Right cardiac atrium (tissue), 5 donors: ENCODE results near the gene SGTB. TPM values are rescaled to one million over a fixed set of nuclear protein-coding genes. Genes with fewer than 3 reads are reported as not detected.
"Not testable (repeated sequence)": the region's sequence is repeated elsewhere in the genome, so short reads cannot be mapped to it uniquely, and the experiment has no call there.

Experiments used
- ATAC-seq, 2 donors: fragments of 200-7000 bp; cut with Tn5 transposase; one replicate each; pipeline versions ENCODE4 v1.8.0 to v1.9.1; 2020; ENCODE audit warnings: moderate library complexity in 2 of 2, mild to moderate bottlenecking in 1 of 2
- DNase-seq, 3 donors: peaks; one replicate each; pipeline ENCODE4 v3.0.0-alpha.2; 2020
- H3K27ac ChIP-seq: one replicate; pipeline ENCODE4 v1.5.1; 2013; ENCODE audit warnings: mild to moderate bottlenecking, low read length, control low read depth, moderate library complexity
- H3K27me3 ChIP-seq: one replicate; pipeline ENCODE4 v1.6.1; 2013; ENCODE audit not compliant: control insufficient read depth, insufficient read depth
- H3K4me1 ChIP-seq: one replicate; pipeline ENCODE4 v1.6.1; 2013; ENCODE audit warnings: low read length; ENCODE audit not compliant: control insufficient read depth, insufficient read depth
- H3K4me3 ChIP-seq: one replicate; pipeline ENCODE4 v1.5.1; 2013; ENCODE audit warnings: low read length, control low read depth
- H3K9me3 ChIP-seq: one replicate; pipeline ENCODE4 v1.6.1; 2013; ENCODE audit warnings: low read length; ENCODE audit not compliant: control insufficient read depth
- WGBS: extraction: QIAGEN DNeasy Blood & Tissue Kit; methylation state at CpG from one replicate; pipeline ENCODE4 v1.1.7; 2013; 5-methylcytosine and 5-hydroxymethylcytosine counted together
- intact Hi-C, 4 donors: fragments of 100-400 bp; cut with DNase I; formaldehyde crosslinking; loops; one replicate each; pipeline versions ENCODE4 v1.11.0 to v1.14.0; 2022 to 2023
- polyA plus RNA-seq: library from polyadenylated mRNA; stranded (reverse); fragments of 200-250 nt; gene quantifications from one replicate; pipeline ENCODE4 v1.2.3, GENCODE V29; 2013
- total RNA-seq, 4 donors: library from RNA; stranded (reverse); fragmentation: NEBNext Ultra II Directional; extraction: Animal tissue kit (Norgen Biotek cat#: 25700); gene quantifications; one replicate each; pipeline ENCODE4 v1.2.1, GENCODE V29; 2021
- donor health status: healthy with polysubstance abuse.
- donor health status: DM: no; HTN: yes; CAD: no.
- donor health status: DM: no; HTN: no; CAD: no.
- donor health status: DM: no; HTN: yes; CAD: no; lungs with severe emphysema.
- donor health status: DM: yes; HTN: yes; CAD: no.

Gene SGTB
- total and polyA plus RNA-seq, 5 donors = 2.6 to 10.2 (median 9.0) TPM

DNA sequence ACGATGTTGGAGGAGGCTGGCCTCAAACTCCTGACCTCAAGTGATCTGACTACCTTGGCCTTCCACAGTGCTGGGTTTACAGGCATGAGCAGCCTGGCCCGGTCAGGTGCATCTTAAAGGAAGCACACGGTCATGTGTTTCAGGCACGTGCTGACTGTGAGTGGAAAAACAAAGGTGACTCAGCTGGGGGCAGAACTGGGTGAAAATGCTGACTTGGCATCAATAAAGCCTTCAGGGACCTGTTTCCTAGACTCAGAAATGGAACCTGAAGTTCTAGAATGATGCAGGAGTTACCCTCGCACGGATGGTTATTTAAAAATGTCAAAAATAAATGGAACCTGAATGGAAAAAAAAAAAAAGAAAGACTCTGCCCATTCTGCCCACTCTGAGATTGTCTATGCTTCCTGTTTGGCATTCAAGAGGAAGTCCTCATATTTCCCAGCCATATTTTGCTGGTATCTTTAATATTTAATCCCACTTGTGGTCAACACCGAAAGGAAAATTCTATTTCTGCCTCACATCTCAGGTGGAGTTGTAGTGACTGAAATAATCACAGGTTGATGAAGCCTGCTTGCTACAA lies 12.4 kb upstream of the SGTB start:
- ATAC-seq, intact Hi-C loops, H3K9me3 ChIP-seq, H3K4me1 ChIP-seq, DNase-seq, H3K4me3 ChIP-seq, H3K27me3 ChIP-seq, H3K27ac ChIP-seq: not testable (repeated sequence)
- 76% methylated on average over 7 of the region's 7 CpGs for WGBS

DNA sequence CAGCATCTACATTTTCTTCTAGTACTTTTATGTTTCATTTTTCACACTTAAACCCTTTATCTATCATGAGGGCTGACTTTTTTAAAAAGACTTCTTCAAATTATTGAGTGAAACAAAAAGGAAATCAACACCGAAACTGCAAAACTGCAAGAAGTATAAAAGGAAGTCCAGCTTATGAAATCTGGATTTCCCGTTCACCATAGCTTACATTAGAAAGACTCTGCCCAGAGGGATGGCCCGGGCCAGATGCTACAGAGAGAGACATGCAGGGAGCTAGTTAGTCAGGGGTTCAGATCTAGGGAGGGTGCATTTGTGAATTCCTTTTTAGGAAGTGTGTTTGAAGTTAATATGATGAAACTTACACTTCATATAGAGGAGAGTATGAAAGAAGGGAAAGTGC lies 10.1 kb upstream of the SGTB start:
- H3K27me3 ChIP-seq, H3K27ac ChIP-seq, H3K9me3 ChIP-seq, H3K4me1 ChIP-seq, intact Hi-C loops, H3K4me3 ChIP-seq: not testable (repeated sequence)
- ATAC-seq = peak in 1 of 2 donors; percentile 68
- DNase-seq = peak in 1 of 3 donors; percentile 64
- WGBS = 83% methylated on average over 3 of the region's 3 CpGs

DNA sequence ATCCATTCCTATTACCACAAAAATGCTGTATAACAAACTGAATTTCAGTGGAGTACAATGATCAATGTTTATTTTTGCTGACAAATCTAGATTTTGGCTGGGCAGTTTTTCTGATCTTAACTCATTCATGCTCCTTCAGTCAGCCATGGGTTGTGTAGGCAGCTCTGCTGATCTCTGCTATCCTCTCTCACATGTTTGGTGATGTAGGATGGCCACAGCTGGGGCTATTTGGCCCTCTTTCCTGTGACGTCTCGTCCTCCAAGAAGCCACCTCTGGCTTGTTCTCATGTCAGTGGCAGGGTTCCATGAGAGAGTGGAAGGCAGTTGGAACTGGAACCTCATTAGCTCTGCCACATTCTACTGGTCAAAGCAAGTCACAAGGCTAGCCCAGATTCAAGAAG lies 9.0 kb upstream of the SGTB start:
- 49% methylated on average over 2 of the region's 2 CpGs for WGBS
- intact Hi-C loops = no loop called here
- DNase-seq (peak in 2 of 3 donors; percentile 18 to 64), ATAC-seq (peak in 1 of 2 donors; percentile 26)
- Histone ChIP-seq H3K4me3 (no peak overlapping the region), H3K9me3 (no peaks in the 10 kb centered on the region), H3K27me3 (no peaks in the 10 kb centered on the region), H3K27ac (no peak overlapping the region), H3K4me1 (no peaks in the 10 kb centered on the region)

DNA sequence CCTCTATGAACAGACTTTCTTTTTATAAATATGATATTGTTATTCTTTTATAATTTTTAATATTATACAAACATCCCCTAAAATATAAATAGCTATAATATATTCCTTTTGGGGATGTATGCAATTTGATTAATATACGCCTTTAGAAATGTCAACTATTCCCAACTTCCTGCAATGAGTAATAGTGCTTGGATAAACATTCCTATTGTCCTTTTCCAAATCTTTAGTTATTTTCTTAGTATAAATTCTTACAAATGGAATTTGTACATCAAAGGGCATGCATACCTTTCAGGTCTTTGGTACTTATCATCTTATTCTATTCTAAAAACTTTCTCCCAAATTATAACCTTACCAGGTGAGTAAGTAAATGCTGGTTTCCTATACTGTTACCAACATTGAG lies 6.3 kb upstream of the SGTB start:
- H3K27ac ChIP-seq = no peak overlapping the region
- DNase-seq (no peak), ATAC-seq (no peak)
- H3K4me1 ChIP-seq = no peaks in the 10 kb centered on the region
- H3K27me3 ChIP-seq = no peaks in the 10 kb centered on the region
- intact Hi-C loops = no loop called here
- no peaks in the 10 kb centered on the region for H3K9me3 ChIP-seq
- 89% methylated on average over 1 of the region's 1 CpG for WGBS
- no peak overlapping the region for H3K4me3 ChIP-seq

DNA sequence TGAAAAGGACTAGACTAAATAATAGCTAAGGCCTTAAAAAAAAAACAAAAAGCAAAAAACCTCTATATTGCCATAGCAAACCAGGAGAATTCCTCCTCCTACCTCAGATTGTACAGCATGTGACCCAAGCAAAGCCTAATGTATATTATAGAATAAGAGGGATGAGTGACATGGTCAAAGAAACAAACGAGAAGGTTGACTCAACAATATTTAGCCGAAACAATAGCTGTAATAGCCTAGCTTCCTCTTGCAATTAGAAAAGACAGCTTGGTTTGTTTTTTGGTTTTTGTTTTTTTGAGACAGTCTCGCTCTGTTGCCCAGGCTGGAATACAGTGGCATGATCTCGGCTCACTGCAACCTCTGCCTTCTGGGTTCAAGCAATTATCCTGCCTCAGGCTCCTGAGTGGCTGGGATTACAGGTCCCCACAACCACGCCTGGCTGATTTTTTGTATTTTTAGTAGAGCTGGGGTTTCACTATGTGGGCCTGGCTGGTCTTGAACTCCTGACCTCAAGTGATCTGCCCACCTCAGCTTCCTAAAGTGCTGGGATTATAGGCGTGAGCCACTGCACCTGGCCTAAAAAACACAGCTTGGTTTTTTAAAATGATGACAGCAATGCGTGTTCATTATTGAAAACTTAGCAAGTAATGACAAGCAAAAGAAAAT lies 5.7 kb upstream of the SGTB start:
- H3K27me3 ChIP-seq = no peaks in the 10 kb centered on the region
- DNase-seq (no peak), ATAC-seq (no peak)
- H3K4me1 ChIP-seq = no peaks in the 10 kb centered on the region
- 80% methylated on average over 7 of the region's 7 CpGs for WGBS
- H3K4me3 ChIP-seq = no peak overlapping the region
- H3K27ac ChIP-seq = no peak overlapping the region
- H3K9me3 ChIP-seq = no peaks in the 10 kb centered on the region
- intact Hi-C loops = no loop called here

DNA sequence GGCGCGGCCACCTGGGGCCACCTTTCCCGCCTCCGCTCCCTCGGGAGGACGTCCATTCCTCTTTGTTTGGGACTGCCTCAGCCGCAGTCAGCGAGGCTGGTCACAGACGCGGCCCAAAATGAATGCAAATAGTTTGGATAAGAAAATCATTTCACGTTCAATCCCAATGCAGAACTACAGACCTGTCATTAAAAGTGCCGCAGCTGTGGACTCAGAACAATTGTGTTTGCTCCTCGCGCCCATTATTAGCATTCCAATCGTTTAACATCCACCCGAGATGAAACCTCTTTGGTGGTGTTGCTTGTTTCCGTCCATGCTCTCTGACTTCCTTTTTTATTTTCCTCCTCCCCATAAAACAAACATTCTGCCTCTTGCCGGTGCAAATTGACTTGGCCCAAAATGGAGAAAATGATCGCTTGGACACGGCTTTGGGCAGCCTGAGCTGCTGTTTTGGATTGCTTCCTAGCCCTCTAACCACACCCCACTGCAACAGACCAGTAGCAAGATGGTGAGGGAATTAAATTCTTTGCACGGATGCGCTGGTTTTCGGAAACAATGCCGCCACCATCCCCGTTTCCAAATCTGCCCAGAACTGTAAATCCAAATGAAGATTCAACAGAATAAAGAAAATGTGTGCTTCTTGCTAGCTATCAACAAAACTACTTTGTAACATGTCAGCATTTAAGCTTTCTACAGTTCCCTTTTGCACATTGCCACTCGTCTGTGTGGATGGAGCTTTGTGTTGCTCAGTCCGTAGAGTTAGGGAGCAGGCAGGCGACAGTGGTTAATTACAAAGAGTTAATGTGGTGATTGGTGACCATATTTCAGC lies 880 bp upstream of the SGTB start:
- intact Hi-C loops = no loop called here
- Histone ChIP-seq H3K27me3 (no peaks in the 10 kb centered on the region), H3K27ac (peak overlapping the region; percentile 80), H3K9me3 (no peaks in the 10 kb centered on the region), H3K4me3 (peak overlapping the region; percentile 93), H3K4me1 (no peaks in the 10 kb centered on the region)
- DNase-seq (peak in 1 of 3 donors; percentile 20), ATAC-seq (peak; percentile 46 to 58)
- 3% methylated on average over 28 of the region's 28 CpGs for WGBS

DNA sequence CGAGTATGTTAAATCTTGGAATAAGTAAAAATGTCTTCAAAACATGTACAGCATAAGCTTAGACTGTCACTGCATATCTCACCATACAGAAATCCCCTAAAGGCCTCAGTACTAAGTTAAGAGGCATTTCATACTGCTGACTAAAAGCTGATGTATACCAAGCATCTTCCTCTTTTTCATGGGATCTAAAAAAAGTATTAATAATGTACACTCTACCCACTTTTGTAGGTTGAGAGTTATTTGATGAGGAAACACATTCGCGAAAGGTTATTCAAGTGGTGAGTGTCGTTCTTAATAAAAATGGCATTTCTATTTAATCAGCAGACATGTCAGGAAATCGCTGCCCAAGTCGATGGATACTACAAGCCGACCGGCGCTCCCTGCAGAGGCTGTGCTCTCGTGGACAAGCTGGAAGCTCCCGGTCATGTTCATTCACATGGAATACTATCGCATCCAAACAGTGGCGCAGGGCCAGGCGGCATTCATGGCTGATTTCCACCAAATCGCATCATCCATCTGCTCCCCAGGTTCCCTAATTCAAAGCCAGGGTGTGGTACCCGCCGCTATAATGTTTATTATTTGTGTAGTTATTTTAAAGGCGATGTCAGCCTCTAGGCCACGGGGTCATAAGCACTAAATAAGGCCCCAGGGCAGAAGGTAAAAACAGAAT lies 724 bp downstream of the SGTB start:
- Histone ChIP-seq H3K27ac (peak overlapping the region; percentile 61), H3K4me1 (no peaks in the 10 kb centered on the region), H3K9me3 (no peaks in the 10 kb centered on the region), H3K4me3 (peak overlapping the region; percentile 93), H3K27me3 (no peaks in the 10 kb centered on the region)
- DNase-seq (peak; percentile 71 to 85 (median 85)), ATAC-seq (peak; percentile 61 to 71)
- intact Hi-C loops = no loop called here
- 3% methylated on average over 19 of the region's 19 CpGs for WGBS

DNA sequence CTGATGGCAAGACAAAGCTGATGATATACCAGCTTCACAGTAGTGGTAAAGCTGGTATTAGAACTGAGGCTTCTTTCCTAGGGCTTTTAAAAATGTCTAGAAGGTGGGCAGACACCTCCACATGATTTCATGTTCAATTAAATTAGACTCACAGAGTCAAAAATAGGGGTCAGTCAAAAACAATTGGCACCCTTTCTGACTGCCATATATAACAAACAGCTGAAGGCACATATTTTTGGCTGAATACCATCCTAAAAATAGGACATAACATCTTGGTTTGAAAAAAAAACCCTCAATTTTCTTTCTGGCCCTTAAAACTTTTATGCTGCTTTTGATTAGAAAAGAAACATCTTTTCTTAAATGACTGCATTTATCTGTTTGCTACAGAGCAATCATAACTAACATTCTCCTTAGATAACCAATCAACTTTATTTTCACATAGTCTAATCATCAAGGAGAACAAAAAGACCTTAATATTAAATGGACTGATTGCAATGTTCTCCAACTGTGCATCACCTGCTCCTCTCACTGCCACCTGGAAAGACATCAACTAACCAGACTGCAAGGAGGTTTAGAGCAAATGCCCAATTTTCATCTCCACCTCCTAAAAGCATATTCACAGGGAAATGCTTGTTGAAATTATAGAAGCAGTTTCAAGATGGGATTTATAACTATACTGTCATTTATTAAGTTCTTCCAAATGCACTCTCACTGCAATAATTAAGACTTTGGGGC lies 3.2 kb downstream of the SGTB start:
- no peaks in the 10 kb centered on the region for H3K4me1 ChIP-seq
- intact Hi-C loops = no loop called here
- H3K27ac ChIP-seq = no peak overlapping the region
- ATAC-seq = no peak
- no peak overlapping the region for H3K4me3 ChIP-seq
- no peak for DNase-seq
- H3K9me3 ChIP-seq = no peaks in the 10 kb centered on the region
- H3K27me3 ChIP-seq = no peaks in the 10 kb centered on the region

DNA sequence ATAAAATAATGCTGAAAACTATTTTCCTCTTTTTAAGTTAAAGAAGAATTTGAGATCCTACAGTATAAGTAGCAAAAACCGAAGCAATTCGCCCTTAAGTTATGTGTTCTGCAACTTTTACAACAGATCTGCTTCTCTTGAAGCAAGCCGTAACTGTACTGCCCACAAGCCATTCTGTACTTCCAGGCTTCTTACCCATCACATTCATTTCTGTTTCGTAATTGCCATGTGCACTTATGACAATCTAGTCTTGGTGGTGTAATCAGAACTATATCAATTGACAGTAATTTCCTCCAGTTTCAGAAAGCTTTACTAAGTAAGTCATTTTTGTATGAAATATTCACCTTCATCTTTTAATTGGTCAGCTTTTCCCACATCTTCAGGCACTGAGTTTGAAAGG lies 13.8 kb downstream of the SGTB start:
- Histone ChIP-seq H3K27ac (no peak overlapping the region), H3K4me1 (no peaks in the 10 kb centered on the region), H3K9me3 (no peaks in the 10 kb centered on the region), H3K4me3 (no peak overlapping the region), H3K27me3 (no peaks in the 10 kb centered on the region)
- no peak for ATAC-seq
- intact Hi-C loops = no loop called here
- DNase-seq = no peak
- 91% methylated on average over 4 of the region's 4 CpGs for WGBS

DNA sequence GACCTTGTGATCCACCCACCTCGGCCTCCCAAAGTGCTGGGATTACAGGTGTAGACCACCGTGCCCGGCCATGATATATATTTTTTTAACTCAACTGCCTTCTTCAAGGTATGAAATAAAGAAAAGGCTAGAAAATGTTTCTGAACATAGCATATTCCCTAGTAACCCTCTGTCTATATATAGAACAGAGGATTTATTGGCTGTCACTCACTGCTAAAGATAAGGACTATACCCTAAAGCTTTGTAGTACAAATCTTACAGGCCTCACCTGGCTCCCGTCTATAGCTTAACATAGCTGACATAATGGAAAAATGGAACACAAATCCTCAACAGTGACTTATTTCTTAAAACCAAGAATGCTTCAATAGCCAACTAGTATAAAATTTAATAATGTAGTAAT lies 14.2 kb downstream of the SGTB start:
- no peak overlapping the region for H3K27ac ChIP-seq
- no peaks in the 10 kb centered on the region for H3K9me3 ChIP-seq
- intact Hi-C loops = no loop called here
- no peaks in the 10 kb centered on the region for H3K4me1 ChIP-seq
- DNase-seq (no peak), ATAC-seq (no peak)
- no peaks in the 10 kb centered on the region for H3K27me3 ChIP-seq
- WGBS = 92% methylated on average over 4 of the region's 4 CpGs
- no peak overlapping the region for H3K4me3 ChIP-seq
